UCSD-AML1 (cell line): ENCODE results near the gene NCOA5.
"Not testable (repeated sequence)": the region's sequence is repeated elsewhere in the genome, so short reads cannot be mapped to it uniquely, and the experiment has no call there.

ENCODE experiments used
- DNase-seq: peaks from one replicate; lab custom pipeline; 2025; ENCODE audit not compliant: unreplicated experiment; lab: John Stamatoyannopoulos, UW

The NCOA5 gene

GRCh38 chr20:46093531-46093930, 3.8 kb upstream of the NCOA5 start:
- DNase-seq, result no peak

- not testable (repeated sequence) for DNase-seq
Observed at GRCh38 chr20:46091622-46092535, 2.1 kb upstream of the NCOA5 start.

DNA sequence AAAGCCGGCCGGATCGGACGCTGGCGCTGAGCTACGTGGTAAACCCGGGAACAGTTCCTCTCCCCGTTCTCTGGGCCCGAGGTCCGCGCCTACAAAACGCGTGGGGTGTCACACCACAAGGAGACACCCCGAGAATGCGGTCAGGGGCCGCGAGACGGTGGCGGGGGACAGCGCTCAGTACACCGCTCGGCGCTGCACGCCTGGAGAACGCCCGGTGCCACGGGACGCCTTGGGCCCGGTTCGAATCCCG, 670 bp downstream of the NCOA5 start:
- DNase-seq, result no peak

GRCh38 chr20:46088409-46089166, 1.2 kb downstream of the NCOA5 start:
- DNase-seq, result no peak

DNA sequence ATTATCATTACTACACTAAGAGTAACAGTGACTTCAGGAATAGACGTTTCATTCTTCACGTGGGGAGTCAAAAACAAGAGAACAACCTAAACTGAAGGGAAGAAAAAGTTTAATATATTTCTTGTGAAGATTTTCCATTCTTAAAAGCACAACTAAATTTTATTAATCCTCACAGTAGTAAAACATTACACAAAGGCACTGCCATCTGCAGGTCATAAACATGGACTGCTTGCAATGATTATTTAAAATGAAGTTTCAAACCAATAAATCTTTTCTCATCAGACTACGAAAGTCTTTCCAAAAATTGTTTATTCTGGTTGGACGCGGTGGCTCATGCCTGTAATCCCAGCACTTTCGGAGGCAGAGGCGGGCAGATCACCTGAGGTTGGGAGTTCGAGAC, 2.6 kb downstream of the NCOA5 start:
- DNase-seq, result no peak

DNA sequence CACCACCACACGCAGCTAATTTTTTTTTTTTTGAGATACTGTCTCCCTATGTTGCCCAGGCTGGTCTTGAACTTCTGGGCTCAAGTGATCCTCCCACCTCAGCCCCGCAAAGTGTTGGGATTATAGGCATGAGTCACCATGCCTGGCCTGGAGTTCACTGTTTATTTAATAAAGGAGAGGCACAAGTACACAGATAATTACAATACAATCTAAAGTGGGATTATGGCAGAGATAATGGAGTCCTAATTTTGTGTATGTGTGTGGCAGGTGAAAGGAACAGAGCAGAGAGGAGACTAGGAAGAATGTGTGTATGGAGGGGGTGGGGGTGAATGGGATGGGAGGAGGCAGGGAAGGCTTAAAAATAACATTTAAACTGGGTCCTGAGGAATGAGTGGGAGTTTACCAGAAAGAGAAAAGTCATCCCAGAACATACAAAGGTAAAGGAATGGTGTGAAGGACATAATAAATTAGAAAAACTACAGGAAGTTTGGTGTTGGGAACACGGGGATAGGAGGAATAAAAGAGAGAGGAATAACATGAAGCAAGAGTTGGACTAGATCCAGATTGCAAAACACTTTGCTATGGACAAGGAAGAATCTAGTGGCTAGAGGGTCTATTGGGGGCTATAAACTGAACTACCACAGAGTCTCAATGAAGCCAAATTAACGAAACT, 4.4 kb downstream of the NCOA5 start:
- no peak for DNase-seq

DNA sequence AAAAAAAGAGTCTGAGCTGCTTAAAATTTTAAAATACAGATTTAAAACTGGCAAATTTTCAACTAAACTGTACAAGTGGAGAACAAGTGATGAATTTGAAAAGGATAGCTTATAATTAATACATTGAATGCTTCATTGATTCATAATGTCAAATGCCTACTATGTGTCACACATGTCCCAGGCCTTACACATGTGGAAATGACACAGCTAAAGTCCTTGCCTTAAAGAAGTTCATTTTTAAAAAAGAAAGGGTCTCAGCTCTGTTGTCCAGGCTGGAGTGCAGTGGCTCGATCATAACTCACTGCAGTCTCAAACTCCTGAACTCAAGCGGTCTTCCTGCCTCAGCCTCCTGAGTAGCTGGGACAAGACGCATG, 5.0 kb downstream of the NCOA5 start:
- DNase-seq, result no peak

GRCh38 chr20:46083531-46084061, 6.2 kb downstream of the NCOA5 start:
- DNase-seq, result no peak

DNA sequence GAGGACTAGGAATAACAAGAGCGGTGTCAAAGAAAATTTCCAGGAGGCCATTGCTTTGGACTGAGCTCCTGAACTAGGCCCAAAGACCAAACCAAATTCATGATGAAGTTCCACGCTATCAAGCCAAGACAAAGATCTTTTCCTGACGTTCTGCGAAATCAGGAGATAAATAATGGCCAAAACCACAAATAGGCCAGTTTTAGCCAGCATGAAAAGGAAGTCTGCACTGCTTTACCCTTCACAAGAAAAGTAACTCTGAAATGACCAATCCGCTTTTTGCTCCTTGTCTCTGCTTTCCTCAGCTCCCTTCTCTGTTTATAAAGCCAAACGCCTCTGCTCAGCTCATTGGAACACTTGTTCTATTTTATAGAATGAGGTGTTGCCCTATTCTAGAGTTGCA, 6.7 kb downstream of the NCOA5 start:
- DNase-seq, result no peak

- no peak for DNase-seq
Observed at GRCh38 chr20:46081074-46081473, 8.7 kb downstream of the NCOA5 start.

DNA sequence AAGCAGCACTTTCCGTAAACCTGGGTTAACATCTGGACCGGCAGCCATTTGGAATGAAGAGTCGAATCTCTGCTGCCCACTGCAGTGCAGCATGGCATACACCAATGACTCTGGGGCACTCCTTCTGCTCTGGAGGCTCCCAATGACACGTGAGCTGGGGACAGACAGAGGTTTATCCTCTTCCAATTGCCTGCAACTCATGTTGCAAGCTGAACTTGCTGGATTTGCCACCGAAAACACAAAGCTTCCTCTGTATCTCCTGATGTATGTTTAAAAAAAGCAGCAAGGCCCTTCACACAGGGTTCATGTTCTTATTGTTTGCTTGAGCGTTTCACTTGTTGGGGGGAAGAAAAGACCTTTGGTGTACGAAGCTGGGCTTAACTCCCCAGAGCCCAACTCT, 10.8 kb downstream of the NCOA5 start:
- DNase-seq, result no peak

GRCh38 chr20:46077642-46078305, 12.0 kb downstream of the NCOA5 start:
- no peak for DNase-seq

- DNase-seq, result no peak
Observed at GRCh38 chr20:46076806-46077205, 13.0 kb downstream of the NCOA5 start.

DNA sequence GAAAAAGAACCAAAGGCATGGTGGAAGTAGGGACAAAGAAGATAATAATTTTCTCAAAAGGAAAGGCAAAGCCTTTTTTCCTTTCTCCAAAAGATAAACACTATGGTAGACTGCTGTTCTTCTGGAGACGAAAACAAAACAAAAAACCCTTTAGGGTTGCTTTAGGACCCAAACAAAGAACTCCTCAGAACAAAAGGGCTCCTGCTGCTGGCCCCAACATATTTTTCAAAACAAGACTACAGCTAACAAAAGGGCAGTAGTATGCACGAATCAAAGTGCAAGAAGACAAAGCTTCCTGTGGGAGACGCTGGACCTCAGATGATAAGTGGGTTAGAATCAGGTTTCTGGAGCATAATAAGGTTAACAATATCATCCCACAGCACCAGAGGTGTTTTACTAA, 15.8 kb downstream of the NCOA5 start:
- DNase-seq, result no peak

DNA sequence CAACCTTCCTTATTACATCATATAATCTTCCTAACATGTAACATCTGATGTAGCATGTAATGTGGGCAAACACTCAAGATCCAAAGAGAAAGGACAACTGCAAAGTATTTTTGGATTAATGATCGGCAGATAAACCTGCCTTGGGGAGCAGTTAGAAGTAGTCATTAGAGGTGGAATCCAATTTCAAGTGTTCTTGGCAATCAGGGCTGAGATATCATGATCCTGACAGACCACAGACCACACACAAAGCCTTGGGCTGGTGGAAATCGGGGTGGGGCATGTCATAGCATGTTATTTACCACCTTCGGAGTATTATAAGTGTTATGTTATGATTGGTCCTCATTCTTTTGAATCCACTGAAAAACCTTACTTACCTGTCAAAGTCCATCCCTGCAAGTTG, 16.3 kb downstream of the NCOA5 start:
- DNase-seq, result no peak

DNA sequence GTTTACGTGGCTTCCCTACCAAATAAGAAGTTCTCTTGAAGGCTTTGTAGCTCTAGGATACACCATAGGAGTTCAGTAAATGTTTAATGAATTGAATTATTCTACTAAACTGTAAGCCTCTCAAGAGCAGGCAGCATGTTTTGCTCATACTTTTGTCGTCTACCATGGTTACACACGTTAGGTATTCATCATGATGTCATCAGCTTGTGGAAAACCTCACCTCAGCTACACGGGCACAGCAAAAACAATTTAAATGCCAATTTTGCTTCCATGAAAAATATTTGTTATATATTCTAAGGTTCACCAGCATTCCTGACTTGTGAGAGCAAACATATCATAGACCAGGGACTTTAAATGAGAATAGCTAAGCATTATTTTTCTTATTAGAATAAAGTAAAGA, 16.7 kb downstream of the NCOA5 start:
- no peak for DNase-seq

GRCh38 chr20:46071573-46071972, 18.2 kb downstream of the NCOA5 start:
- no peak for DNase-seq

DNA sequence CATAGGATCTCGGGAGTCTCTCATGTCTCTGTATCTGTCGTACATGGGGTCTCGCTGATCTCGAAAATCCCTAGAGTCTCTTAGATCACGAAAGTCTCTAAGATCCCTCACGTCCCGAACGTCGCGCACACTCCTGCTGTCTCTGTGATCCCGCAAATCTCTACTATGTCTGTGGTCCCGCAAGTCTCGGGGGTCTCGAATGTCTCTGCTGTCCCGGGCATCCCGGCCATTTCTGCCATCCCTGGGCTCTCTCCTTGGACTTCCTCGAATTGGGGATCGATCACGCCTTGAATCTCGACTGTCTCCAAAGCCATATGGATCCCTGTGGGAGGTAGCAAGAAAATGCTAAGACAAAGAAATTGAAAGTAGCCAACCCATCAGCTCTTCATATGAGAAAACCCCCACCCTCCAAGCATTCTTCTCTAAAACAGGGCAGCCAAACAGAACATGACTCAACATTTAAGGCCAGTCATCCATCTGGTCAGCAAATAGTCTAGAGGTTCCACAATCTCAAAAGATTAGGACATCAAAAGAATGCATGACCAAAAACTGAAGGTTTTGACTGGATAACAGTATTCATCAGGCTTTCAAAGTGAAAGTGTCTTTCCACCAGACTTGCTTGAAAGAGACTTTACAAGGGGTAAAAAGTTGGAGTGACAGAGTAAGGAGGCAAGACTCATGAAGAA, 19.4 kb downstream of the NCOA5 start:
- DNase-seq, result no peak

- no peak for DNase-seq
Observed at GRCh38 chr20:46065691-46066090, 24.1 kb downstream of the NCOA5 start.

GRCh38 chr20:46065006-46065405, 24.8 kb downstream of the NCOA5 start:
- no peak for DNase-seq

- DNase-seq, result no peak
Observed at GRCh38 chr20:46063652-46064054, 26.1 kb downstream of the NCOA5 start.
